ENCODE results near the gene GIPR. TPM values are rescaled to one million over a fixed set of nuclear protein-coding genes. Genes with fewer than 3 reads are reported as not detected.

GIPR gene
- total RNA-seq, 1 experiment from 2014 or later = 8.0 TPM

- DNase-seq (ENCODE audit: low spot score) = no peak
- in situ Hi-C loops (cut with HindIII; ENCODE audit: low sequenced_read_pairs) = no loop called here
These were observed 22.9 kb upstream of the GIPR start for GRCh38 chr19:45645068-45645630.

GRCh38 chr19:45645631-45646344 lies 22.2 kb upstream of the GIPR start:
- DNase-seq (ENCODE audit: low spot score) = peak; percentile 98
- in situ Hi-C loops (cut with HindIII; ENCODE audit: low sequenced_read_pairs) = no loop called here

GRCh38 chr19:45646345-45646698 lies 21.7 kb upstream of the GIPR start:
- no peak for DNase-seq (ENCODE audit: low spot score)
- in situ Hi-C loops (cut with HindIII; ENCODE audit: low sequenced_read_pairs) = no loop called here

GRCh38 chr19:45650722-45651121 lies 17.3 kb upstream of the GIPR start:
- in situ Hi-C loops (cut with HindIII; ENCODE audit: low sequenced_read_pairs) = no loop called here
- no peak for DNase-seq (ENCODE audit: low spot score)

- in situ Hi-C loops (cut with HindIII; ENCODE audit: low sequenced_read_pairs) = no loop called here
- DNase-seq (ENCODE audit: low spot score) = no peak
These were observed 14.4 kb upstream of the GIPR start for GRCh38 chr19:45653634-45654033.

- in situ Hi-C loops (cut with HindIII; ENCODE audit: low sequenced_read_pairs) = no loop called here
- no peak for DNase-seq (ENCODE audit: low spot score)
These were observed 12.9 kb upstream of the GIPR start for GRCh38 chr19:45655073-45655472.

GRCh38 chr19:45657520-45658167 lies 10.4 kb upstream of the GIPR start:
- in situ Hi-C loops (cut with HindIII; ENCODE audit: low sequenced_read_pairs) = no loop called here
- no peak for DNase-seq (ENCODE audit: low spot score)

- in situ Hi-C loops (cut with HindIII; ENCODE audit: low sequenced_read_pairs) = no loop called here
- DNase-seq (ENCODE audit: low spot score) = no peak
These were observed 8.8 kb upstream of the GIPR start for GRCh38 chr19:45659096-45659729.

- no peak for DNase-seq (ENCODE audit: low spot score)
- in situ Hi-C loops (cut with HindIII; ENCODE audit: low sequenced_read_pairs) = no loop called here
These were observed 7.4 kb upstream of the GIPR start for GRCh38 chr19:45660636-45661035.

GRCh38 chr19:45663800-45664199 lies 4.2 kb upstream of the GIPR start:
- no peak for DNase-seq (ENCODE audit: low spot score)
- in situ Hi-C loops (cut with HindIII; ENCODE audit: low sequenced_read_pairs) = no loop called here

GRCh38 chr19:45664575-45664974 lies 3.4 kb upstream of the GIPR start:
- in situ Hi-C loops (cut with HindIII; ENCODE audit: low sequenced_read_pairs) = no loop called here

GRCh38 chr19:45668342-45668871 lies 386 bp downstream of the GIPR start:
- in situ Hi-C loops (cut with HindIII; ENCODE audit: low sequenced_read_pairs) = no loop called here
- no peak for DNase-seq (ENCODE audit: low spot score)

More at GRCh38 chr19:45664575-45664974, 3.4 kb upstream of the GIPR start:
- no peak for DNase-seq (ENCODE audit: low spot score)

GRCh38 chr19:45670670-45671453 lies 2.8 kb downstream of the GIPR start:
- in situ Hi-C loops (cut with HindIII; ENCODE audit: low sequenced_read_pairs) = no loop called here
- peak; percentile 33 for DNase-seq (ENCODE audit: low spot score)

GRCh38 chr19:45674946-45675345 lies 6.9 kb downstream of the GIPR start:
- in situ Hi-C loops (cut with HindIII; ENCODE audit: low sequenced_read_pairs) = no loop called here
- DNase-seq (ENCODE audit: low spot score) = no peak

GRCh38 chr19:45676851-45677263 lies 8.8 kb downstream of the GIPR start:
- in situ Hi-C loops (cut with HindIII; ENCODE audit: low sequenced_read_pairs) = no loop called here
- no peak for DNase-seq (ENCODE audit: low spot score)

- DNase-seq (ENCODE audit: low spot score) = peak; percentile 73
- in situ Hi-C loops (cut with HindIII; ENCODE audit: low sequenced_read_pairs) = no loop called here
These were observed 9.6 kb downstream of the GIPR start for GRCh38 chr19:45677351-45678230.

- peak; percentile 87 for DNase-seq (ENCODE audit: low spot score)
- in situ Hi-C loops (cut with HindIII; ENCODE audit: low sequenced_read_pairs) = no loop called here
These were observed 13.5 kb downstream of the GIPR start for GRCh38 chr19:45681391-45682015.

- no peak for DNase-seq (ENCODE audit: low spot score)
- in situ Hi-C loops (cut with HindIII; ENCODE audit: low sequenced_read_pairs) = no loop called here
These were observed 14.1 kb downstream of the GIPR start for GRCh38 chr19:45682117-45682516.
